NCI-H128 (cell line): Measurements from ENCODE around the gene NXNL1.
"Not testable (repeated sequence)": the region's sequence is repeated elsewhere in the genome, so short reads cannot be mapped to it uniquely, and the experiment has no call there.

Experiments
- DNase-seq: peaks from one replicate; lab custom pipeline; 2025; ENCODE audit not compliant: unreplicated experiment; lab: John Stamatoyannopoulos, UW

Gene NXNL1

GRCh38 chr19:17460372-17461230 lies at the start of gene NXNL1:
NXNL1 (minus strand) TSS chr19:17460926; CDS start chr19:17460869, 57 bp downstream.
- no peak for DNase-seq

- DNase-seq, result not testable (repeated sequence)
Measured at GRCh38 chr19:17508558-17508933, 47.8 kb upstream of the NXNL1 start.

- no peak for DNase-seq
Measured at GRCh38 chr19:17506745-17507144, 46.0 kb upstream of the NXNL1 start.

- no peak for DNase-seq
Measured at GRCh38 chr19:17505223-17505622, 44.5 kb upstream of the NXNL1 start.

GRCh38 chr19:17504456-17504855 lies 43.7 kb upstream of the NXNL1 start:
- no peak for DNase-seq

GRCh38 chr19:17504030-17504429 lies 43.3 kb upstream of the NXNL1 start:
- DNase-seq, result no peak

GRCh38 chr19:17503240-17503639 lies 42.5 kb upstream of the NXNL1 start:
- DNase-seq, result no peak

GRCh38 chr19:17500447-17501198 lies 39.9 kb upstream of the NXNL1 start:
- no peak for DNase-seq

- no peak for DNase-seq
Measured at GRCh38 chr19:17499648-17500446, 39.1 kb upstream of the NXNL1 start.

- DNase-seq, result not testable (repeated sequence)
Measured at GRCh38 chr19:17499025-17499424, 38.3 kb upstream of the NXNL1 start.

GRCh38 chr19:17497149-17497798 lies 36.5 kb upstream of the NXNL1 start:
- DNase-seq, result no peak

- DNase-seq, result no peak
Measured at GRCh38 chr19:17496337-17496997, 35.7 kb upstream of the NXNL1 start.

- DNase-seq, result no peak
Measured at GRCh38 chr19:17495639-17496296, 35.0 kb upstream of the NXNL1 start.

GRCh38 chr19:17491287-17491686 lies 30.6 kb upstream of the NXNL1 start:
- no peak for DNase-seq

- DNase-seq, result no peak
Measured at GRCh38 chr19:17490411-17490810, 29.7 kb upstream of the NXNL1 start.

- DNase-seq, result no peak
Measured at GRCh38 chr19:17489392-17490030, 28.8 kb upstream of the NXNL1 start.

GRCh38 chr19:17488593-17489391 lies 28.1 kb upstream of the NXNL1 start:
- DNase-seq, result no peak

GRCh38 chr19:17487284-17488121 lies 26.8 kb upstream of the NXNL1 start:
- DNase-seq, result no peak
